Upper lobe of left lung (tissue), 6 donors: ENCODE measurements around the gene KIR3DL3. TPM values are rescaled to one million over a fixed set of nuclear protein-coding genes. Genes with fewer than 3 reads are reported as not detected.
"Not testable (repeated sequence)": the region's sequence is repeated elsewhere in the genome, so short reads cannot be mapped to it uniquely, and the experiment has no call there.

Source experiments
- ATAC-seq, 2 donors: fragments of 200-7000 bp; cut with Tn5 transposase; one replicate each; pipeline ENCODE4 v1.9.1; 2022; ENCODE audit warnings: mild to moderate bottlenecking in 2 of 2, moderate library complexity in 2 of 2; ENCODE audit not compliant: low FRiP score in 2 of 2
- DNase-seq, 2 donors: peaks; one replicate each; pipeline ENCODE4 v3.0.0-alpha.2; 2019 to 2020
- H3K27ac ChIP-seq, 4 donors: fragments of 200-600 bp; sonication (generic); one replicate each; pipeline ENCODE4 v1.5.1; 2016 to 2019
- H3K27me3 ChIP-seq, 4 donors: fragments of 200-600 bp; sonication (generic); one replicate each; pipeline ENCODE4 v1.5.1; 2017 to 2019
- H3K36me3 ChIP-seq, 4 donors: fragments of 200-600 bp; sonication (generic); one replicate each; pipeline ENCODE4 v1.5.1; 2016 to 2019
- H3K4me1 ChIP-seq, 4 donors: fragments of 200-600 bp; sonication (generic); one replicate each; pipeline ENCODE4 v1.5.1; 2018 to 2019
- H3K4me3 ChIP-seq, 4 donors: fragments of 200-600 bp; sonication (generic); one replicate each; pipeline ENCODE4 v1.5.1; 2017 to 2019; ENCODE audit warnings: mild to moderate bottlenecking in 2 of 4, moderate library complexity in 1 of 4
- H3K9me3 ChIP-seq, 4 donors: fragments of 200-600 bp; sonication (generic); one replicate each; pipeline ENCODE4 v1.5.1; 2018 to 2019
- WGBS, 2 donors: methylation state at CpG; one replicate each; pipeline ENCODE4 v1.1.5; 2017 to 2018; 5-methylcytosine and 5-hydroxymethylcytosine counted together
- small RNA-seq, 4 donors: library from RNA; depleted of rRNA; stranded (forward); fragments of <200 nt; gene quantifications; one replicate each; pipeline ENCODE3, GENCODE V24; 2016
- total RNA-seq, 6 donors: library from RNA; depleted of rRNA in 4 of 6; stranded (reverse); fragments of >200 nt in 4 of 6; gene quantifications; one replicate each; pipeline versions ENCODE4 v1.1.0 to v1.2.1, GENCODE V29; 2016 to 2021
- donor health status: DM: no; HTN: no; CAD: no; lungs with moderate emphysema.
- donor health status: DM: no; HTN: yes; CAD: no; lungs with severe emphysema.

The KIR3DL3 gene
- total RNA-seq, 6 donors from 2014 or later: not detected

- not testable (repeated sequence) for ATAC-seq, H3K4me3 ChIP-seq, H3K27ac ChIP-seq, H3K4me1 ChIP-seq, DNase-seq, H3K27me3 ChIP-seq, H3K9me3 ChIP-seq, H3K36me3 ChIP-seq
- 85 to 87% methylated on average over 4 of the region's 4 CpGs for WGBS, 2 donors
These were observed 46.3 kb downstream of the KIR3DL3 start for GRCh38 chr19:54770511-54770910.

- ATAC-seq, H3K4me1 ChIP-seq, H3K27ac ChIP-seq, H3K9me3 ChIP-seq, H3K27me3 ChIP-seq, H3K36me3 ChIP-seq, H3K4me3 ChIP-seq, DNase-seq: not testable (repeated sequence)
- WGBS, 2 donors: 85 to 89% methylated on average over 9 to 14 of the region's 15 CpGs
These were observed 47.0 kb downstream of the KIR3DL3 start for GRCh38 chr19:54771018-54771960.

- H3K27ac ChIP-seq, ATAC-seq, H3K9me3 ChIP-seq, DNase-seq, H3K36me3 ChIP-seq, H3K4me1 ChIP-seq, H3K4me3 ChIP-seq, H3K27me3 ChIP-seq: not testable (repeated sequence)
- WGBS, 2 donors: 69 to 91% methylated on average over 1 to 2 of the region's 2 CpGs
These were observed 48.4 kb downstream of the KIR3DL3 start for GRCh38 chr19:54772666-54773065.

GRCh38 chr19:54775095-54775815 is 51.0 kb downstream of the KIR3DL3 start:
- not testable (repeated sequence) for H3K4me1 ChIP-seq, H3K27ac ChIP-seq, H3K36me3 ChIP-seq, H3K4me3 ChIP-seq, ATAC-seq, H3K27me3 ChIP-seq, H3K9me3 ChIP-seq
- DNase-seq: peak in 1 of 2 donors; percentile 44
- WGBS, 2 donors: 65 to 83% methylated on average over 12 of the region's 12 CpGs

GRCh38 chr19:54775830-54776229 is 51.6 kb downstream of the KIR3DL3 start:
- H3K27ac ChIP-seq: not testable (repeated sequence)
- whole genome bisulfite sequencing, 2 donors: 86 to 87% methylated on average over 8 of the region's 8 CpGs

GRCh38 chr19:54777851-54778250 is 53.6 kb downstream of the KIR3DL3 start:
- H3K9me3 ChIP-seq, H3K36me3 ChIP-seq, DNase-seq, H3K4me1 ChIP-seq, ATAC-seq, H3K27me3 ChIP-seq, H3K4me3 ChIP-seq, H3K27ac ChIP-seq: not testable (repeated sequence)
- 69 to 76% methylated on average over 3 to 4 of the region's 4 CpGs for WGBS, 2 donors

More at GRCh38 chr19:54775830-54776229, 51.6 kb downstream of the KIR3DL3 start:
- not testable (repeated sequence) for H3K9me3 ChIP-seq, H3K27me3 ChIP-seq, H3K4me3 ChIP-seq, DNase-seq, ATAC-seq, H3K4me1 ChIP-seq, H3K36me3 ChIP-seq

GRCh38 chr19:54778896-54779295 is 54.7 kb downstream of the KIR3DL3 start:
- H3K27me3 ChIP-seq, H3K9me3 ChIP-seq, H3K4me1 ChIP-seq, DNase-seq, H3K36me3 ChIP-seq, ATAC-seq, H3K27ac ChIP-seq, H3K4me3 ChIP-seq: not testable (repeated sequence)
- WGBS, 2 donors: 74 to 75% methylated on average over 7 of the region's 7 CpGs

- not testable (repeated sequence) for H3K27me3 ChIP-seq, H3K9me3 ChIP-seq, H3K27ac ChIP-seq, ATAC-seq, H3K4me1 ChIP-seq, DNase-seq, H3K4me3 ChIP-seq, H3K36me3 ChIP-seq
- 73 to 77% methylated on average over 3 to 4 of the region's 4 CpGs for WGBS, 2 donors
These were observed 58.7 kb downstream of the KIR3DL3 start for GRCh38 chr19:54782916-54783315.

Small RNA genes lying within 50 kb of the gene (small RNA-seq; reads per million reads assigned to genes)
- gene AC245128.2 (0 reads per million in 4 donors), gene KIR3DP1 (0 reads per million in 4 donors)

Other genes with a start within 250 kb of the KIR3DL3 start
- not detected for gene LAIR2, start 221.6 kb upstream of the KIR3DL3 start, total RNA-seq
- 10 to 100 TPM in 2 of 6 donors, 1 to 10 TPM in 2, under 1 TPM in 2; 0.78 to 38.4 (median 7.6) TPM for gene LILRA2, start 150.7 kb upstream of the KIR3DL3 start, total RNA-seq
- gene LILRA1, start 130.8 kb upstream of the KIR3DL3 start, total RNA-seq: 10 to 100 TPM in 1 of 6 donors, 1 to 10 TPM in 3, under 1 TPM in 2; 0.69 to 14.5 (median 4.0) TPM
- gene LILRB1, start 94.0 kb upstream of the KIR3DL3 start, total RNA-seq: 10 to 100 TPM in 4 of 6 donors, 1 to 10 TPM in 2; 4.0 to 47.1 (median 16.7) TPM
- gene LILRB4, start 61.5 kb upstream of the KIR3DL3 start, total RNA-seq: 10 to 100 TPM in 4 of 6 donors, 1 to 10 TPM in 2; 3.8 to 55.5 (median 24.9) TPM
- gene KIR2DL3, start 14.1 kb downstream of the KIR3DL3 start, total RNA-seq: under 1 TPM in 4 of 6 donors, not detected in 2; 0.17 to 0.69 (median 0.31) TPM
- under 1 TPM in 3 of 6 donors, not detected in 3; 0.23 to 0.37 (median 0.30) TPM for gene KIR2DL1, start 45.4 kb downstream of the KIR3DL3 start, total RNA-seq
- gene KIR2DL4, start 79.2 kb downstream of the KIR3DL3 start, total RNA-seq: 1 to 10 TPM in 1 of 6 donors, under 1 TPM in 4, not detected in 1; 0.20 to 1.3 (median 0.46) TPM
- gene KIR3DL1, start 92.0 kb downstream of the KIR3DL3 start, total RNA-seq: under 1 TPM in 3 of 6 donors, not detected in 3; 0.15 to 0.88 (median 0.20) TPM
- gene KIR2DS4, start 108.2 kb downstream of the KIR3DL3 start, total RNA-seq: under 1 TPM in 3 of 6 donors, not detected in 3; 0.27 to 0.61 (median 0.37) TPM
- gene KIR3DL2, start 126.0 kb downstream of the KIR3DL3 start, total RNA-seq: under 1 TPM in 4 of 6 donors, not detected in 2; 0.20 to 0.55 (median 0.41) TPM
- gene FCAR, start 149.8 kb downstream of the KIR3DL3 start, total RNA-seq: 10 to 100 TPM in 1 of 6 donors, 1 to 10 TPM in 4, not detected in 1; 2.5 to 14.4 (median 6.9) TPM
- 1 to 10 TPM in 5 of 6 donors, under 1 TPM in 1; 0.89 to 4.2 (median 2.2) TPM for gene NCR1, start 181.7 kb downstream of the KIR3DL3 start, total RNA-seq
- gene NLRP7, start 223.1 kb downstream of the KIR3DL3 start, total RNA-seq: under 1 TPM in 1 of 6 donors, not detected in 5; 0.07 TPM
- gene NLRP2, start 241.9 kb downstream of the KIR3DL3 start, total RNA-seq: 10 to 100 TPM; 10.8 to 23.5 (median 18.8) TPM